ENCODE data around the gene UROS.

The UROS gene

DNA sequence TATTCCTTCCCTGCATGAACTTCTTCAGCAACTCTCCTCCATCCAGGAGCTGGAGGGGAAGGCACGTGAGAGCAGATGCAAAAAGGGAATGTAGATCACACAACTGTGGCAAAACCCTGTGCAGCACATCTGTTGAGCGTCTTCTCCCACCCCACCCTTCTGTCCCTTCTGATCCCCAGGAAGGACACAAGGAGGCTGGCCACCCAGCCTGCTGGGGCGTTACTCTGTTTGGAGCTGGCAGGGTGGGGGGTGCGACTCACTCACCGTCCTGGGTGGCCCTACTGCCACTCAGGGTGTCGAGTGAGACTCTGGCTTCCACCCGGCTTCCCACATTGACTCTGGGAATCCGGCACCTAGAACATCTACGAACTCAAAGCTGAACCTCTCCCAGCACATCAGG, 37.3 kb downstream of the UROS start:
- no peak for DNase-seq

DNA sequence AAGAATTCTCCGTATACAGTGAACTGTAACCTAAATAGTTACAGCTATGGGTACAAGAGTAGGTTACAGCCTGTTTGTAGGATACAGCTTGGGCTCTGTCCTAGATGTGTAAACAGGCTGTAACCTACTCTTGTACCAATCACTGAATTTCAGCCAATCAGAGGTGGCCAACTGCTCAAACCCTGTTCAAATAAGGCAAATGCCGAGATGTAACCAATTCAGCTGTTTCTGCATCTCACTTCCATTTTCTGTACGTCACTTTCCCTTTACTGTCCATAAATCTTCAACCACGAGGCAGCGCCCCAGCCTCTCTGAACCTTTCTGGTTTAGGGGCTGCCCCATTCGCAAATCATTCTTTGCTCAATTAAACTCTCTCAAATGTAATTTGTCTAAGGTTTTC, 39.1 kb downstream of the UROS start:
- DNase-seq = no peak

DNA sequence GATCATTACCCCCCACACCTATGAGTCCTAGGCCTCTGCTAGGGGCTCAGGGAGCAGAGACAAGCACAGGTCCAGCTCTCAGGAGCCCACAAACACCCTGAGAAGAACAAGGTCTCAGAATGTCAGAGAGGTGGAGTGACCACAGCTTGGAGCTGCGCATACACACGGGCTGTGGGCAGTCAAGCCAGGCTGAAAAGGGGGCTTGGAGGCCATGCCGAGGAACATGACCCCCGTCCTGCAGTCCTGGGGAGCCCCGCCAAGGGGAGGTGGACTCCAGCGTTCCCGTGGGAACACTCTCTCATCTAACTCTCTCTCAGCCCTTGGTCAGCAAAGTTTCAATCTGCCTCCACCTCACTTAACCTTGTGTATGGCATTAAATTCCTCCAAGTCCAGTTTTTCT, 39.6 kb downstream of the UROS start:
- no peak for DNase-seq

DNA sequence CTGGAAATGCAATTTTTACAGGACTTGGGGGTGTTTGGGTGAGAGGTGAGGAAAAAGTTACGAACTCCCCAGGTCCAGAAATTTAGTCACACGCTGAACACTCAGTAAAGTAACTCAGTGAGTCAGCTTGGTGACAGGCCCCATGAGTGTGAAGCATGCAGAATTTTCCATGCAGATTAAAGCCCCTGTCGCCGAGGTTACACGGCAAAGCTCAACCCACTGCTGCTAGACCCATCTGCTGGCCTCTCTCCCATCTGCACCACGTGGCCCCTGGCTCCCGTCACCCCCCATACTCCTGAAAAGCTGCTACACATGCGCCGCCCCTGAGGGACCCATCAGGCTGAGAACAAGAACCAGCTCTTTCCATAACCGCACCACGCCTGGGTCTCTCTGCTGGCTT, 40.4 kb downstream of the UROS start:
- DNase-seq = peak; percentile 7

DNA sequence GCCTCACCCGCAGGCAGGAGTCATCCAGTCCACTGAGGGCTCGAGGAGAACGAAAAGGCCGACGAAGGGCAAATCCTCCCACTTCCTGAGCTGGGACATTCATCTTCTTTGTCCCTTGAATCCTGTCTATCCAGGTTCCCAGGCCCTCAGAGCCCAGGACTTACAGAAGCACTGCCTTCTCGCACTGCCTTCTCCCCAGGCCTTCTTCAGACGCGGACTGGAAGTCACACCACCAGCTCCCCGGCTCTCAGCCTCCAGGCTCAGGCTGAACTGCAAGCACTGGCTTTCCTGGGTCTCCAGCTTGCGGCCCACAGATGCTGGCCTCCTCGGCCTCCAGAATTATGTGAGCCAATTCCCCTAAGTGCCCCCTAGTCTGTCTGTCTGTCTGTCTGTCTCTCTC, 41.0 kb downstream of the UROS start:
- no peak for DNase-seq

DNA sequence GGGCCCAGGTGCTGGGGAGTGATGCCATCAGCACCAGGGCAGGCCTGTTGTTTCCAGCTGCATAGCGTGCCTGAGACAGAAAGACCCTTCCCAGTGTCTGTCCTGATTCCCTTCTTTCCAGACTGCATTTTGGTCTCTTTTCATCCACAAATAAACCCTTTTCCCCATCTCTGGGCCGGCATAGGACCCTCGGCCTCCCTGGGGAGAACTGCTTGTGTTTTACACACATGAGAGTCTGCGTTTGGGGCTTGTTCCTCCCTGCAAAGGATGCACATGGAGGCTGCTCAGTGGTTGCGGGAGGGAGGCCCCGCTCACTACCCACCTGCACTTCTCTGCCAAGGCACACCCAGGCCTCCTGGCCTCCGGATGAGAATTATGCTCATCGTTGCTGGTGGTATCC, 41.7 kb downstream of the UROS start:
- no peak for DNase-seq

DNA sequence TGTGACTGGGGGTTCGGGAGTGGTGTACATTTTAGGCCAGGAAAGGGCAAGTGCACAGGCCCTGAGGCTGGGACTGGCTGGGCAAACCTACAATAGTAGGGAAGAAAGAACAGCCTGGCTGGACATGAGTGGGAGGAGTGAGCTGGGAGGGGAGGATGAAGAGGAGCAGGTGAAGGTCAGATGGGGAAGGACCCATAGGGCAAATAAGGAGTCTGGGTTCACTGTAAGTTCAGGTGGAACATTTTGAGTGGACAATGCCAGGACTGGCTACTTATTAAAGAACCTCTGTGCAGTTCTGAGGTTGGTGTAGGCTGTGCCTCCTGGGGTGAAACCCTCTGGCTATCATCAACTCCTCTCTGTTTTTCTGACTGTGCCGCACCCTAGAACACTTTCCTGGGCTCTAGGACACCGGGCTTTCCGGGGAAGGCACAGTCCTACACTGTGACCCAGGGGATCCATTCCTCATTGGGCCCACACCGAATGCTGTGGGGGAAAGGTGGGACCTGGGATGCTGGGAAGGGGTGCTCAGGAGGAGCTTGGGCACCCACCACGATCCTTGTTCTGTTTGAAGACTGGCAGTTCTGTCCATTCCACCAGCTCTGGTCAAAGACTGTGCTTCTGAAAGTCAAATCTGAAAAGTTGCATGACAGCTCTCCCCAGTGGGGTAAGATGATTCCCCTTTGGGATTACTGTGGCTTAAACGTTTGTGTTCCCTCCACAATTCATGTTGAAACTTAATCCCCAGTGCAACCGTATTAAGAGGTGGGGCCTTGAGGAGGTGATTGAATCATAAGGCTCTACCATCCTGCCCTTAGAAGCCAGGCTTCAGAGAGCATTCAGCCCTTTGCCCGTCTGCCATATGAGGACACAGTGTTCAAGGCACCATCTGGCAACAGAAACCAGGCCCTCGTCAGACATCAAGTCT, 43.4 kb downstream of the UROS start:
- DNase-seq = peak; percentile 30

DNA sequence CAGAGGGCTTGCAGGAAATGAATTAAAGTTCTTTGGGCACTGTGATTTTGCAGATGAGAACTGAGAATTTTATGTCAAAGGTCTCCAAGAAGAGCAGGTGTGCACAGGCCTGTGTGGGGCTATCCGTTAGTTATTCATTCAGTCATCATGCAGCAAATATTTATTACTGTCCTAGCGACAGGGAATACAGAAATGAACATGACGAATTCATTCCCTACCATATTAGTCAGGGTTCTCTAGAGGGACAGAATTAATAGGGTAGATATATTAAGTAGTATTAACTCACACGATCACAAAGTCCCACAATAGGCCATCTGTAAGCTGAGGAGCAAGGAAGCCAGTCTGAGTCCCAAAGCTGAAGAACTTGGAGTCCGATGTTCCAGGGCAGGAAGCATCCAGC, 44.5 kb downstream of the UROS start:
- no peak for DNase-seq

DNA sequence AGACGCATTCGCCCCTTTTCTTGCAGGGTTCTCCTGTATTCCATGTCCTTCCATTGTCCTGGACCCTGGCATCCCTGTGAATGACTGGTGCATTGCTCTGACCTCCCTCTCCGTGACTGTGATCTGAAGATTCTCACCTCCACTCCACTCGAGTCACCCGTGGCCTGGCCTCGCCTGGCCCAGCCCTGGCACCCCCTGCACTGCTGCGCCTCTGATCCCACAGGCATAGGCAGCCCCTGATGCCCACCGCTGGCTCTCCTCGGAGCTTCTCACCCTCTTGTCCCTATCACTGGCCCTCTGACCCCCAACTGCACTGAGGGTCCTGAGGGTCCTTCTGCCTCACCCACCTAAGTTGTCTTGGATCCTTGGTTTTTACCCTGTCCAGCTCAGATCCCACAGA, 45.3 kb downstream of the UROS start:
- DNase-seq = no peak

DNA sequence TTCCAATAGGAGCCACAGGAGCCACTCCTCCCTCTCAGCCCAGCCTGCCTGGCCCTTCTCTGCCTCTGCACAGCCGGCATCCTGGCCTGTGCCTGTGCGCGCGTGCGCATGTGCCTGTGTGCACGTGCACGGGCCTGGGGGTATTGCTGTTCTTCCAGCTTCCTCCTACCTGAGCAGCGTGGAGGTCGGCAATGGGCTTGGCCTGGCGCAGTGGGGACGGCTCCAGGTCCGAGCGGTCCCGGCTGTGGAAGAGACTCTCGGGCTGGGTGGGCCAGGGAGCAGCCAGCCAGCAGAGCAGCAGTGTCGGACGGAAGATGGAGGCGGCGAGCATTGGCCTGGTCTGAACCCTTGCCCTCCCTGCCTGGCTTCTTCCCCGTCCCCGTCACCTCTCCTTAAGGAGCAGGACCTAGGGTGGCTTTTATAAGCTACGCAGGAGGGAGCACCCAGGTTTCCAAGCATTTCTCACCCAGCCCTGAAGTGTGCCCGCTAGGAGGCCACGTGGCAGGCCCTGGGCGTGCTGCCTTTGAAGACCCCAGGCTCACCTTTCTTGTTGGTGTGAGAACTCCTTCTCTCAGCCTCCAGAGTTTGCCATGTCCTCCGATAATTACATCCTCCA, 47.5 kb downstream of the UROS start, which contains the start of gene MMP21:
TSS of gene MMP21 (minus strand) at position 331 of the 616 bp plus-strand sequence. CDS start at position 331, 0 bp downstream.
- DNase-seq = no peak

DNA sequence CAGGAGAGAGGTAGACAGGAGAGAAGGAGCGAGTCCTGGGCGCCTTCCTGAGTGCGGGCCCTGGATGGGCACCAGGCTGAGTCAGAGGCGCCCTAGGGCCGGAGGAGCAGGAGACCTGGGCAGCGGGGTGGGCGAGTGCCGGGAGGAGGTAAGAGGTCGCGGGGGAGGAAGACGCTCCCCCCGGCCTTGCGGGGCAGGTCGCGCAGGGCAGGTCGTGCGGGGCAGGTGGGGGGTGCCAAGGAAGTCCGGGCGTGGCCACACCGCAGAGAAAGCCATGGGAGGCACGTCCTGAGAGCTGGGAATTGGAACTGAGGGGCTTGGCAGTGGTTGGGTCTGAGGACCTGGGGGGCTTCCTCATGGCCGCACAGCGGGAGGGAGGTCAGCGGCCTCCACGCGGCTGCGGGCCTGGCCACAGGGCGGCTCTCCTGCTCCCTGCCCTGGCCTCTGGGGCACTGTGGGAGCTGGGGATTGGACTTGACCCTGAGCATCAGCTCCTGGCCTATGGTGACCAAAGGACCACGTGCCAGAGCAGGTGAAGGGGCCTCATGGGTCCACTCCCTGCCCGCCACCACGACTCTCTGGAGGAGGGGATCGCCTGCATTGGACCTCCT, 48.4 kb downstream of the UROS start:
- no peak for DNase-seq

DNA sequence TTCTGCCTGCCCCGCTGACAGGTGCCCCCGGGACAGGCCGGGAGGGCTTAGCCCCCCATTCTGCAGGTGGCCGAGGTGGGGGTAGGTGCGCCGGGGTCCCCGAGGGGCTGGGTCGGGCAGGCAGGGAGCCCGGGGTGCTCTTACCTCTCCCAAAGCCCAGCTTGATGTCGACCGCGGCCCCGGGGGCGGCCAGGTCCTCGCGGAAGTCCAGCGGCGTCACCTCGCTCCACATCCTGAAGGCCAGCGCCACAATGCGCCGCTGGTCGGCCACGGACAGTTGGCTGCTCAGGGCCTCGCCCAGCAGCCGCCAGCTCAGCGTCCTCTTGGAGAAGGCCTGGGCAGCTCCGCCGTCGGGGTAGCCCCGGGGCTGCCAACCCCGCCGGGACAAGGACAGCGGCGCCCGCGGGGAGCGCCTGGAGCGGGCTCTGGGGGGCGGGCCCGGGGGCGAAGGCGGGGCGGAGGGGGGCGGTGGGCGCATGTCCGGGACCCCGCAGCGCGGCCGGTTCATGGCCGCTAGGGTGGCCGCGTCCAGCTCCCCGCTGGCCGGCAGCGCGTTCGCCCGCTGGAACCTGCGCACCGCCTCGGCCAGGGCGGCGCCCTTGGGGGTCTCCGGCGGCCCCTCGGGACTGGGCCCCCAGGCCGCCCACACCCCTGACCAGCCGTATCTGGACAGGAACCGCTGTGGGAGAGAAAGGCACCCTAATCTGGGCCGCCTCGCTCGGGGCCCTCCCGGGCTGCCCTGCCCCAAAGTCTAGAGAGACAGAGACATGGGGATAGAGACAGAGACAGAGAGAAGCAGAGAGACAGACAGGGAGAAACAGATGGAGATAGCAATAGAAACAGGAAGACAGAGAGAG, 49.1 kb downstream of the UROS start:
- no peak for DNase-seq

DNA sequence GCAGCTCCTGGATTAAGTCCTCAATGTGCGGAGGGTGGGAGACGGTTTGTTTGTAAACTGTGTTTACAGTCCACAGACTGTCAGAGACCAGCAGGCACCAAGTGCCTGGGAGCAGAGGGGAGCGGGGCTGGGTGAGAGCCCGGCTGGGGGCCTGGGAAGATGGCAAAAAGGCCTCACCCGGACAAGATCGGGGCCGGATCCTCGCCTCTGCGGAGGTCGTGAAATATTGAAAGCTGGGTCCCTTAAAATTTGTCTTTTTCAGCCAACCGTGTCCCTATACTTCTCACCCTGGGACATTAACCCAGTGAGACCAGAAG, 50.2 kb downstream of the UROS start:
- no peak for DNase-seq

DNA sequence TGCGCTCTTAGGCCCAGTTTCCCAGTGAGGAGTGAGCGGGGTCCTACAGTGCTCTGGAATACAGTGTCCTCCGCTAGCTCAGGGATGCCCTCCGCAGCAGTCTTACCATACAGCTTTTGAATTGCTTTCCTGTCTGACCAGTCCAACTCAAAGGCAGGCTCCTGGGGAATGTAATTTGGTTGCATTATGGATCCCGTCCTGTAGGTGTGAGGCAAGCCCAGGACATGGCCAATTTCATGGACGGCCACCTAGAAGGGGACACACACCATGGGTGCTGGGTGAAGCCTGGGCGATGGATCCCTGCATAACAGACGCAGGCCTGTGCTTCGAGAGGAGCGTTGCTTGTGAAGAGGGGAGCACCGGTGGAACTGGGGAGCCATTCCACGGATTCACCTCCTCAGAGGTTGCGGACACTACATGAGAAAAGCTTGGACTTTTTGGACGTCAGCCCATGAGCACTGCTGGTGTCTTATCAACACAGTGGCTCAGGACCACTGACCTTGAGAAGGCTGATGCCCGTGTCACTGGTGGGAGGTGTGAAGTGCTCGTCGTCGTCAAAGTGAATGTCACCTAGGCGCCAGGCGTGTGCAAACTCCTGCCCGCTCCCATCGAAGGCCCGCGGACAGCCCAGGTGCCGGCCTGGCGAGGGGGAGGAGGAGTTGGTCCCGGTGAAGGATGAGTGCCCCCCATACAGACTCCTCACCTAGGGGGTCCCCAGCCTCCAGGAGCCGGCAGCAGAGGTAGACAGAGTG, 50.8 kb downstream of the UROS start:
- DNase-seq = no peak

DNA sequence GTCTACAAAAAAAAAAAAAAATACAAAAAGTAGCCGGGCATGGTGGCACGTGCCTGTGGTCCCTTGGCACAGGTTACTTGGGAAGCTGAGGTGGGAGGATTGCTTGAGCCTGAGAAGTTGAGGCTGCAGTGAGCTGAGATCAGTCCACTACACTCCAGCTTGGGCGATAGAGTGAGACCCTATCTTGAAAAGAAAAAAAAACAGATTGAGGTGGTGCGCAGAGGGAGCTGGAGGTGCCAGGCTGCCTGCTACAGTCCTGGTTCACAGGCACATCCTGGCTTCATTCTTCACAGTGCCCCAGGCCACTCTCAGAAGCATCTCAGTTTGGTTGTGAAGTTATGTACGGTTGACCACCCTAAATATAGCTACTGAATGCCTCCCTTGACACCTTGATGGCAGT, 52.2 kb downstream of the UROS start:
- DNase-seq = no peak

DNA sequence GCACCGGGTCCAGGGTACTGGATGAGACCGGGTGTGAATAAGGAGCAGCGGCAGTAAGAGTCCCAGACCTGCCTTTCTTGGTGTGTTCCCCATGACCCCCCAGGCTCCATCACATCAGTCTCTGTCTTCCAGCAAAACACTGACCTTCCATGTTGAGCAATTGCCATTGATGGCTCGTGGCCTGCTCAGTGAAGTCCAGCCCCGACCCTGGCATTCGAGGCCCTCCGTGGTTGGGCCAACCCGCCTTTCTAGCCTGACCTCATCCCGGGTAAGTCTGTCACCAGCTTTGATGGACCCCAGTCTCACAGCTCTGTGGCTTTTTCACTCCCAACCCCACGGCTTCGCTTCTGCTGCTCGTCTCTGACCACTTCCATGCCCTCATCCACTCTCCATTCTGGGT, 53.9 kb downstream of the UROS start:
- DNase-seq = no peak

DNA sequence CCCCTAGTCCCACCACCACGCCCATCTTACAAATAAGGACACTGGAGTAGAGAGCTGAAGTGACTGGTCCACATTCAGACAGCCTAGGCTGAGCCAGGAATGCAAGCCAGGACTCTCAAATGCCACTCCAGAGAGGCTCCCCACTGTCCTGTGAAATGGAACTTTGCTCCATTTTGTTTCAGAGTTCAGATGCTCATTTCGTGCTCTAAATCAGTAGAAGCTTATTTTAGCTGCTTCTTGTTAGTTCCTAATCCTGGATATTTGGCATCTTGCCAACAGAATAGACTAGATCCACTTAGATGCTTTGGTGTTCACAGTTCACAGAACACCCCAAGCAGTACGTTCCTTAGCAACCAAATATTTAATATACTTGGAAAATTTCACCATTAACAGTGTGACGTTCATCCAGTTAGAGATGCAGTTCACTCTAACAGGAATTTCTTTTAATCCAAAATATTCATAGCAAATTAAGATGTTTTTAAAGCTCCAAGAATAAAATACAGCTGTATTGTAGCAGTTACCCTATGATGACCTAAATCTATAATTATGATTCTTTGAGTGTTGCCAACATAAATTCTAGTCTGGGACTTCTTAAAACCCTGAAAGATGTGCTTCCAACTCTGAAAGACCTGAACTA, 54.7 kb downstream of the UROS start:
- DNase-seq = no peak

DNA sequence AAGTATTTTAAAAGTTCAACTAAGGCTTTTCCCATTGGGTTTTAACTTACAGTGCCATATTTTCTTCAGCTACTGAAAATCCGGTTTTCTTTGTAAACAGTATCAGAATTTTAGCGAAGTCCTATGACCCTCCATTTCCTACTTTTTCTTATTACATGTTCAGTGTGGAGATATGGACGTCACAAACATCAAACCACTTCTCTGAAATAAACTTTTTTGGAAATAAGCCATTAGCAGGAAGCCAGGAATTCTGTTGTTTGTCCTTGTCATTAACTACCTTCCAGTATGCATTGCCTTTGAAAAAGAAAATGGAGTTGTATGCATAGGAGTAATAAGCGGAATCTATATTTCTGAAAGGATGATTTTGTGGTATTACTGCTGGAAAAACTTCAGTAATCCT, 56.5 kb downstream of the UROS start:
- no peak for DNase-seq

DNA sequence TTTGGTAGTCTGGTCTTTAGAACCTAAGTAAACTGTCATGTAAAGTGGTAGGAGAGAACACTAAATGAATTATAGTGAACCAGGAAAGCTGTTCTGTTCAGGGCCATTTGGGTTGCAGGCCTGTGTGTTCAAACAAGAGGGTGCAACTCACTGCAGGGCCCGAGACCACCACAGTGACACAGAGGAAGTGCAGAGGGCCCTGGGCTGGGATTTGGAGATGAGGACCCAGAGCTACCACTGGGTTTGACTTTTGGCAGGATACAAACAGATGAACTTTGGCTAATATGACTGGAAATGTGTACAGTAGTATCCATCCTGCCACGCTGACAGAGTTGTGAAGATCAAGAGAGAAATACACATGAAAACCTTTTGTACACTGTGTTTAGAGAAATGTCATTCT, 57.2 kb downstream of the UROS start:
- no peak for DNase-seq

DNA sequence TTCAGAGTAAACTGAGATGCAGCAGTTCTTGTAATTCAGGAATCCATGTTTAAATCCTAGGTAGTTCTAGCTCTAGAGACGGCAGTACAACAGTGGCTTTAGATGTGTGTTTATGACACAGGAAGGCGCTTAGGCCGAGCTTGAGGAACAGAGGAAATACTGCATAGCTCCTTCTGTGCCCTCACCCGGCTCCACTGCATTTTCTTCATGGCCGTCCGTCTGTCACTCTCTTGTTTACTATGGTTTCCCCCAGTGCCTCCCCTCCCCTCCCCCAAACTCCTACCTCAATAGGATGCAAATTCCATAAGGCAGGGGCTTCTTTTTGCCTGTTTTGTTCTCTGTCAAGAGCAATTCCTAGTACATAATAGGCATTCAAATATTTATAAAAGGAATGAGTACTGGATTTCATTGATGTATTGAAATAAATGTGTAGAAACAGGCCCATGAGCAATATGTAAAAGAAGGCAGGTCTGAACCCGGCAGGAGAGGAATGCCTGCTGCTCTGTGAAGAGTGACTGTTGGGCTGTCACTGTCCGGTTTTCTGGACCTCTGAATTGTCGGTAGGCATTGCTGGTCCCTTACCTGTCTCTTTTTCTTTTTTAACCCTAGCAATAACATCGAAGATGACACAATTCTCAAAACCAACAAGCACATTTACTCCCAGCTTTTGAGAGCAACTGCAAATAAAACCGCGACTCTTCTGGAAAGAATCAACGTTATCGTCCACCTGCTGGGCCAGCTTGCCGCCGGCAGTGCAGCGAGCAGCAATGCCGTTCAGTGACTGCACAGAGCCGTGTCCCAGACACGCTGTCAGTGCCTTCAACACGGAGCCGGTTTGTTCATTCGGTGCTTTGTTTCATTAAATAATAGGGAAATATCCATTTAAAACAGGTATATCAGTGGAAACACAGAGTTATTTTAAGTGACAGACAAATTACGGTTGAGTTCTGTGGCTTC, 60.1 kb downstream of the UROS start:
- no peak for DNase-seq

DNA sequence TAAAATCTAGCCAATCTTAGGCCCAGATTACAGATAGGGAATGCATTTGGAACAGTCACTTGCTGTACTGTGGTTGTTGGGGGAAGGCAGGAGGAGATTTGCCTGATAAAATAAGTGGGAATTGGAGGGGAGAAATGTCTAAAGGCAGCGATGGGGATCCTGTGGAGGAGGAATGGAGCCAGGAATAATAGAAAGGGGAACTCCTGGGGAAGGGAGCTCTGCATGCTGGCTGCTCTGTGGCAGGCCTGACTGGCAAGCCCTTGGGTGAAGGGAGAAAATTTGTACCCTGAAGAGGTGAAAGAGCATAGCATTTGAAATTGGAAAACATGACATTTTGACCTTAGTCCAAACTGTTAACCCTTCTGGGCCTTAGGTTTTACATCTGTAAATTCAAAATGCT, 61.1 kb downstream of the UROS start:
- DNase-seq = no peak
